B cell (primary cell): ENCODE results near the gene ARHGAP15. TPM values are rescaled to one million over a fixed set of nuclear protein-coding genes. Genes with fewer than 3 reads are reported as not detected.

Experiments
- ATAC-seq: fragments of 200-7000 bp; cut with Tn5 transposase; one replicate; pipeline ENCODE4 v1.10.0; 2021; ENCODE audit warnings: low read depth, mild to moderate bottlenecking, moderate number of reproducible peaks, moderate library complexity
- CTCF ChIA-PET: fragments of 350-600 bp; sonication (Branson Sonifier 250); formaldehyde crosslinking; loops from one replicate; lab custom pipeline; 2021; ENCODE audit warnings: antibody characterized with exemption, inconsistent platforms; lab: Charles Lee
- POLR2A ChIA-PET: fragments of 350-600 bp; sonication (Branson Sonifier 250); formaldehyde crosslinking; loops from one replicate; lab custom pipeline; 2021; ENCODE audit warnings: antibody characterized with exemption; lab: Charles Lee
- DNase-seq: peaks from one replicate; pipeline ENCODE4 v3.0.0; 2013
- H2AFZ ChIP-seq: 2 replicates; pipeline ENCODE4 v1.6.1; 2012; ENCODE audit warnings: mild to moderate bottlenecking, low read depth, low read length; ENCODE audit not compliant: insufficient read depth, poor library complexity, severe bottlenecking
- H3K27ac ChIP-seq, 2 donors: 1 replicate in 1 of 2; 2 replicates in 1 of 2; pipeline ENCODE4 v1.5.1; 2012 to 2013; ENCODE audit warnings: low read length in 2 of 2, mild to moderate bottlenecking in 2 of 2, moderate library complexity in 1 of 2
- H3K27me3 ChIP-seq, 4 experiments: fragments of 200-600 bp in 1 of 4; sonication (generic) in 1 of 4; replicated peaks in 1 of 4; 1 replicate in 2 of 4; 2 replicates in 2 of 4; pipeline versions ENCODE4 v1.6.1 to v1.7.0; 2013 to 2016; ENCODE audit warnings: low read length in 3 of 4, mild to moderate bottlenecking in 2 of 4, mixed read lengths in 1 of 4, moderate library complexity in 1 of 4; ENCODE audit not compliant: insufficient read depth in 4 of 4, control insufficient read depth in 3 of 4; ENCODE audit errors: control extremely low read depth in 1 of 4
- H3K36me3 ChIP-seq, 2 experiments: replicated peaks in 1 of 2; 1 replicate in 1 of 2; 2 replicates in 1 of 2; pipeline versions ENCODE4 v1.6.1 to v1.7.1; 2013; ENCODE audit warnings: low read length in 1 of 2; ENCODE audit not compliant: insufficient read depth in 2 of 2, control insufficient read depth in 1 of 2; ENCODE audit errors: control extremely low read depth in 1 of 2, extremely low read depth in 1 of 2
- H3K4me1 ChIP-seq, 2 donors: fragments of 200-600 bp in 1 of 2; sonication (generic) in 1 of 2; 1 replicate in 1 of 2; 2 replicates in 1 of 2; pipeline versions ENCODE4 v1.5.1 to v1.6.1; 2013 to 2017; ENCODE audit warnings: low read length in 2 of 2; ENCODE audit not compliant: control insufficient read depth in 2 of 2, insufficient read depth in 2 of 2
- H3K4me2 ChIP-seq: replicated peaks from 2 replicates; pipeline ENCODE3; 2012; ENCODE audit warnings: mild to moderate bottlenecking, low read depth, low read length; ENCODE audit not compliant: poor library complexity, severe bottlenecking
- H3K4me3 ChIP-seq, 5 experiments: fragments of 200-600 bp in 1 of 5; sonication (generic) in 1 of 5; 1 replicate in 3 of 5; 2 replicates in 2 of 5; pipeline versions ENCODE4 v1.5.1 to v1.7.0; 2011 to 2016; ENCODE audit warnings: low read length in 4 of 5, mild to moderate bottlenecking in 4 of 5, low read depth in 2 of 5, control low read depth in 1 of 5, moderate library complexity in 1 of 5; ENCODE audit not compliant: insufficient read depth in 1 of 5; ENCODE audit errors: control extremely low read depth in 1 of 5, extremely low read depth in 1 of 5
- H3K79me2 ChIP-seq: fragments of 200-600 bp; sonication (generic); one replicate; pipeline ENCODE4 v1.6.0; 2016; ENCODE audit warnings: low read length; ENCODE audit not compliant: control insufficient read depth, insufficient read depth
- H3K9ac ChIP-seq: fragments of 200-600 bp; sonication (generic); 2 replicates; pipeline ENCODE4 v1.6.1; 2017; ENCODE audit warnings: mild to moderate bottlenecking, low read length, moderate library complexity
- H3K9me3 ChIP-seq, 3 donors: one replicate each; pipeline versions ENCODE4 v1.6.1 to v1.7.1; 2013; ENCODE audit warnings: low read length in 2 of 3; ENCODE audit not compliant: control insufficient read depth in 2 of 3, insufficient read depth in 1 of 3; ENCODE audit errors: control extremely low read depth in 1 of 3
- H4K20me1 ChIP-seq: 2 replicates; pipeline ENCODE4 v1.6.0; 2012; ENCODE audit warnings: mild to moderate bottlenecking, low read length; ENCODE audit not compliant: insufficient read depth, control insufficient read depth, poor library complexity, severe bottlenecking
- H3K27ac Mint-ChIP-seq: one replicate; pipeline ENCODE4 v1.8.0; 2021; ENCODE audit warnings: mixed read lengths
- H3K27me3 Mint-ChIP-seq: one replicate; pipeline ENCODE4 v1.8.0; 2021; ENCODE audit warnings: mixed read lengths
- H3K4me1 Mint-ChIP-seq: one replicate; pipeline ENCODE4 v1.8.0; 2021; ENCODE audit warnings: mixed read lengths
- H3K4me3 Mint-ChIP-seq: one replicate; pipeline ENCODE4 v1.8.0; 2021; ENCODE audit warnings: mixed read lengths
- H3K9me3 Mint-ChIP-seq: one replicate; pipeline ENCODE4 v1.8.0; 2022; ENCODE audit warnings: mixed read lengths; ENCODE audit not compliant: insufficient read depth
- EZH2 ChIP-seq: IDR thresholded peaks from 2 replicates; pipeline ENCODE4 v1.6.1; 2012; ENCODE audit warnings: borderline replicate concordance, low read depth, mild to moderate bottlenecking, moderate library complexity, low read length; ENCODE audit not compliant: insufficient read depth, poor library complexity, severe bottlenecking
- WGBS: methylation state at CpG from one replicate; pipeline ENCODE4 v1.1.5; 2013; ENCODE audit warnings: missing lambda C conversion rate; ENCODE audit not compliant: insufficient coverage; 5-methylcytosine and 5-hydroxymethylcytosine counted together
- intact Hi-C: fragments of 100-400 bp; cut with micrococcal nuclease; formaldehyde crosslinking; loops from one replicate; pipeline ENCODE4 v1.10.0; 2022
- polyA plus RNA-seq: library from polyadenylated mRNA; depleted of rRNA; stranded (reverse); fragments of >200 nt; gene quantifications from 2 replicates; pipeline ENCODE4 v1.2.3, GENCODE V29; 2012
- total RNA-seq, 2 donors: library from RNA; stranded (reverse); fragments of 120-200 nt in 1 of 2; gene quantifications; 1 replicate in 1 of 2; 2 replicates in 1 of 2; pipeline versions ENCODE4 v1.2.3 to v1.2.4, GENCODE V29; 2013 to 2022
- TF ChIP-seq, protein P1 (sequence below): fragments of 200-600 bp; IDR thresholded peaks from one replicate; pipeline ENCODE4 v1.8.0; 2022; ENCODE audit warnings: antibody characterized with exemption, mild to moderate bottlenecking

ARHGAP15 gene
- total and polyA plus RNA-seq, 2 donors (not counting 1 experiment from before 2014, with no cell fraction given): 58.6 to 187 TPM

DNA sequence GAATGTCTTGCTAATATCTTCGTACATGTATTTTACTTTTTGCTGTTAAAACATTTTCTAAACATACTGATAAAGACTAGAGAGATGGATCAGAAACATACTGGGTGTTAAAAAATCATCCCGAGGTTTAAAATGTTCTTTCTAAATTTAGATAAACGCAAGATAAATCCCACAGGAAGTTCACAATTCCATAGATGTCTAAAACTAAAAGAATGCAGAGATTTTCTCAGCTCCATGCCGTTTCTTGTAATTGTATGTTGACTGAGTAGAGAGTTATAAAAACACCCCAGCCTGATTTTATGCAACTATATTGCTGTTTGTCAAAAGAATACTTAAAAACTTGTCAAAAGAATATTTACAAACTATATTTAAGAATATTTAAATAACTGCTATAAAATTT lies 455.7 kb downstream of the ARHGAP15 start:
- intact Hi-C loops: no loop called here
- WGBS: no CpG with 5 or more reads among the region's 4 CpGs

DNA sequence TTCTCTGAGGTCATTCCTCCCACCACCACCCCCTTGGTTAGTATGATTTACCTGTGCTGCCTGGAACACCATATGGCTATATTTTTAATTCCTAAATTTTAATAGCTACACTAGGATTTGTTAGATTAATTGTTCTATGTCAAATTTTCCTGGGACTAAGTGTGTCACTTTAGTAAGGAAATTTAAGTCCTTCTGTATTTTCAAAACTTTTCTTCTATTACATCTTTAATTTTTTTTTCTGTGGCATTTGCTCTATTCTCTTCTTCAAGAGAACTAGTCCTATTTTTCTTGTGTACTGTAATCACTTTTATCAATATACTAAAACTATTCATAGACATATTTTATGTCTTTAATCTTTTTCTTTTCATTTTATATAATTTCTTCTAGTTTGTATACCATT lies 456.9 kb downstream of the ARHGAP15 start:
- DNase-seq: no peak
- ChIA-PET CTCF (no interaction called here), POLR2A (no interaction called here)
- Histone ChIP-seq H3K79me2 (peaks cover 6% of the 10 kb centered on the region), H3K4me2 (no peak overlapping the region), H3K9ac (no peak overlapping the region), H4K20me1 (peaks cover 12% of the 10 kb centered on the region), H3K4me3 (no peak overlapping the region), H2AFZ (no peak overlapping the region), H3K36me3 (peaks cover 5 to 14% of the 10 kb centered on the region in 2 experiments), H3K27me3 (no peaks in the 10 kb centered on the region), H3K9me3 (peaks cover 0 to 2% (median 0%) of the 10 kb centered on the region in 3 donors), H3K27ac (no peak overlapping the region), H3K4me1 (no peaks in the 10 kb centered on the region)
- TF ChIP-seq, protein P1, sequence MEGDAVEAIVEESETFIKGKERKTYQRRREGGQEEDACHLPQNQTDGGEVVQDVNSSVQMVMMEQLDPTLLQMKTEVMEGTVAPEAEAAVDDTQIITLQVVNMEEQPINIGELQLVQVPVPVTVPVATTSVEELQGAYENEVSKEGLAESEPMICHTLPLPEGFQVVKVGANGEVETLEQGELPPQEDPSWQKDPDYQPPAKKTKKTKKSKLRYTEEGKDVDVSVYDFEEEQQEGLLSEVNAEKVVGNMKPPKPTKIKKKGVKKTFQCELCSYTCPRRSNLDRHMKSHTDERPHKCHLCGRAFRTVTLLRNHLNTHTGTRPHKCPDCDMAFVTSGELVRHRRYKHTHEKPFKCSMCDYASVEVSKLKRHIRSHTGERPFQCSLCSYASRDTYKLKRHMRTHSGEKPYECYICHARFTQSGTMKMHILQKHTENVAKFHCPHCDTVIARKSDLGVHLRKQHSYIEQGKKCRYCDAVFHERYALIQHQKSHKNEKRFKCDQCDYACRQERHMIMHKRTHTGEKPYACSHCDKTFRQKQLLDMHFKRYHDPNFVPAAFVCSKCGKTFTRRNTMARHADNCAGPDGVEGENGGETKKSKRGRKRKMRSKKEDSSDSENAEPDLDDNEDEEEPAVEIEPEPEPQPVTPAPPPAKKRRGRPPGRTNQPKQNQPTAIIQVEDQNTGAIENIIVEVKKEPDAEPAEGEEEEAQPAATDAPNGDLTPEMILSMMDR: no peak
- TF ChIP-seq EZH2: no peak
- Mint-ChIP-seq H3K4me1 (peaks cover 15% of the 10 kb centered on the region), H3K27ac (no peak overlapping the region), H3K27me3 (no peaks in the 10 kb centered on the region), H3K9me3 (no peaks in the 10 kb centered on the region), H3K4me3 (no peak overlapping the region)
- no peak for ATAC-seq
- intact Hi-C loops: no loop called here

More for the DNA sequence above, 455.7 kb downstream of the ARHGAP15 start:
- Histone ChIP-seq H3K4me3 (no peak overlapping the region), H3K27ac (no peak overlapping the region), H3K79me2 (peaks cover 6% of the 10 kb centered on the region), H3K36me3 (peaks cover 6 to 13% of the 10 kb centered on the region in 2 experiments), H3K4me2 (no peak overlapping the region), H3K4me1 (no peaks in the 10 kb centered on the region), H4K20me1 (peaks cover 12% of the 10 kb centered on the region), H3K9me3 (peaks cover 0 to 2% (median 0%) of the 10 kb centered on the region in 3 donors), H3K27me3 (no peaks in the 10 kb centered on the region), H2AFZ (no peak overlapping the region), H3K9ac (no peak overlapping the region)
- H3K27ac Mint-ChIP-seq: no peak overlapping the region
- DNase-seq: no peak
- ChIA-PET POLR2A (no interaction called here), CTCF (no interaction called here)
- H3K4me1 Mint-ChIP-seq: peaks cover 15% of the 10 kb centered on the region
- no peak for ATAC-seq
- TF ChIP-seq, protein P1: no peak
- no peak for TF ChIP-seq EZH2
- no peaks in the 10 kb centered on the region for H3K9me3 Mint-ChIP-seq
- no peak overlapping the region for H3K4me3 Mint-ChIP-seq
- H3K27me3 Mint-ChIP-seq: no peaks in the 10 kb centered on the region
